ENCODE measurements around the gene ATPAF1.

DNA sequence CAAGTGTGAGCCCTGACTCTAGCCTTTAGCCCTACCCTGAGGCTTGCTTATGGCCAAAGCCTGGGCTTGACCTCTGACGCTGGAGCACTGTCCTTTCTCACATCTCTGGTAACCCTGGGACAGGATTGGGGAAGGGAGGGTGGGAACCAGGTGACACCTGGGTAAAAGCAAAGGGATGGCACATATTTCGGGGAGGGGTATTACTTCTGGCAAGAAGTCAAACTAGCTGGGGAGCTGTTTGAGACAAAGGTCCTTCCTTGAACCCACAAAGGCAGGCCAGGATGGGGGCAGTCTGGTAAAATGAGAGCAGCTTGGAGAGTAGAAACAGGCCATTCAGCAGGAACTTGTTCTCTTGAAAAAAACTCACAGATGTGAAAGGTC lies 53.6 kb downstream of the ATPAF1 start:
- TF ChIP-seq, protein P1, sequence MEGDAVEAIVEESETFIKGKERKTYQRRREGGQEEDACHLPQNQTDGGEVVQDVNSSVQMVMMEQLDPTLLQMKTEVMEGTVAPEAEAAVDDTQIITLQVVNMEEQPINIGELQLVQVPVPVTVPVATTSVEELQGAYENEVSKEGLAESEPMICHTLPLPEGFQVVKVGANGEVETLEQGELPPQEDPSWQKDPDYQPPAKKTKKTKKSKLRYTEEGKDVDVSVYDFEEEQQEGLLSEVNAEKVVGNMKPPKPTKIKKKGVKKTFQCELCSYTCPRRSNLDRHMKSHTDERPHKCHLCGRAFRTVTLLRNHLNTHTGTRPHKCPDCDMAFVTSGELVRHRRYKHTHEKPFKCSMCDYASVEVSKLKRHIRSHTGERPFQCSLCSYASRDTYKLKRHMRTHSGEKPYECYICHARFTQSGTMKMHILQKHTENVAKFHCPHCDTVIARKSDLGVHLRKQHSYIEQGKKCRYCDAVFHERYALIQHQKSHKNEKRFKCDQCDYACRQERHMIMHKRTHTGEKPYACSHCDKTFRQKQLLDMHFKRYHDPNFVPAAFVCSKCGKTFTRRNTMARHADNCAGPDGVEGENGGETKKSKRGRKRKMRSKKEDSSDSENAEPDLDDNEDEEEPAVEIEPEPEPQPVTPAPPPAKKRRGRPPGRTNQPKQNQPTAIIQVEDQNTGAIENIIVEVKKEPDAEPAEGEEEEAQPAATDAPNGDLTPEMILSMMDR (IDR thresholded peaks at IDR 0.05), result no peak
- TF ChIP-seq POLR2A (IDR thresholded peaks at IDR 0.05), result no peak

All from testis (tissue), 2 donors.